Activated CD8-positive, alpha-beta memory T cell treated with anti-CD3 and anti-CD28 coated beads, Interleukin-2, amount 50 U/mL, for 1 hour (primary cell): ENCODE data around the gene MMP14.
"Not testable (repeated sequence)": the region's sequence is repeated elsewhere in the genome, so short reads cannot be mapped to it uniquely, and the experiment has no call there.

Source experiments
- DNase-seq: peaks from one replicate; pipeline ENCODE4 v3.0.0-alpha.2; 2020; ENCODE audit errors: extremely low read depth

The MMP14 gene

DNA sequence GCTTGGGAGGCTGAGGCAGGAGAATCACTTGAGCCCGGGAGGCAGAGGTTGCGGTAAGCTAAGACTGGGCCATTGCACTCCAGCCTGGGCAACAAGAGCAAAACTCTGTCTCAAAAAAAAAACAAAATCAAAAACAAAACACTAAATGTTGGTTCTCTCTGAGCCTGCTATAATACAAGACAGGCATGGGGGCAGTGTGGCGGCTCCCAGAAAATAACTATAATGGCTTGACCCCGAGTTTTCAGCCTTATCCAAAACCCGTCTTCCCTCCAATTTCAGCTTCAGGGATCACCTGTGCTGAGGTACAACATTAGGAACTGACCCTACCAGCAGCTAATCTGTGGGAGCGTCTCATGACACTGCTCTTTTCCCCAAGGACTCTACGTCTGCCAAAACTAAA is 22.0 kb upstream of the MMP14 start:
- no peak for DNase-seq

DNA sequence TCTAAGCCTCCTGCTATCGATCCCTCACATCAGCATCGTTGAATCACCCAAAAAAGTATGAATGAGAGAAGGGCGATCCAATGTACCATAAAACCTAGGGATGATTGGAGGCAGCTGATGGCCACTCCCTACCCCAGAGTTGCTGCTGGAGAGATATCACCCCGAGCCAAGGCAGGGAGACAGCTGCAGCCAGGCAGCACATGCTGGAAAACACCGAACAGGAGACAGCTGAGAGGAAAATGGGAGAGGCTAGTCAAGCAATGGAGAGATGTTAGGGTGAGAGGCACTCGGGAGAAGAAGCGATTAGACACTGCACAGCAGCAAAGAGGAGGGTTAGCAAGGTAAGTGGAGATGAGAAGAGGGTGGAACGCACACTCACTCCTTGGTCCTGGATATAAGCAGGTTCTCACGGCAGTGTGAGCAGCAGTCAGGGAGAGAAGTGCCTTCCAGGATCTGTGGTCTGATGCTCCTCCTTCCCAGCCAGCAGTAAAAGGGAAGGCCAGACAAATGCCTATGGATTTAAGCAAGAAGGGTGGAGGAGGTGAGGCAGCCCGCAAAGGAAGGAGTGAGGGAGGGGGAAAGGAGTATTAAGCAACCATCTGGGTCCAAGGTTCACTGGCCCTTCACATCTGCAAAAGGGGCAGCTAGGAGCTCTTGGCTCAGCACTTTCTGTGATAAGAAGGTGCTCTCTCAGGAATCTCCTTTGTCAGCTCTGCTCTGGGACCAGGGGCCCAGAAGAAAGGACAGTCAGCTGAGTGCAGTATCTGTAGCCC is 21.3 kb upstream of the MMP14 start, which contains the start of gene SLC7A7:
Gene SLC7A7, minus strand, starts transcription at position 495 of the 773 bp plus-strand sequence. CDS start 2,037 bp downstream, outside the sequence.
- DNase-seq: no peak

DNA sequence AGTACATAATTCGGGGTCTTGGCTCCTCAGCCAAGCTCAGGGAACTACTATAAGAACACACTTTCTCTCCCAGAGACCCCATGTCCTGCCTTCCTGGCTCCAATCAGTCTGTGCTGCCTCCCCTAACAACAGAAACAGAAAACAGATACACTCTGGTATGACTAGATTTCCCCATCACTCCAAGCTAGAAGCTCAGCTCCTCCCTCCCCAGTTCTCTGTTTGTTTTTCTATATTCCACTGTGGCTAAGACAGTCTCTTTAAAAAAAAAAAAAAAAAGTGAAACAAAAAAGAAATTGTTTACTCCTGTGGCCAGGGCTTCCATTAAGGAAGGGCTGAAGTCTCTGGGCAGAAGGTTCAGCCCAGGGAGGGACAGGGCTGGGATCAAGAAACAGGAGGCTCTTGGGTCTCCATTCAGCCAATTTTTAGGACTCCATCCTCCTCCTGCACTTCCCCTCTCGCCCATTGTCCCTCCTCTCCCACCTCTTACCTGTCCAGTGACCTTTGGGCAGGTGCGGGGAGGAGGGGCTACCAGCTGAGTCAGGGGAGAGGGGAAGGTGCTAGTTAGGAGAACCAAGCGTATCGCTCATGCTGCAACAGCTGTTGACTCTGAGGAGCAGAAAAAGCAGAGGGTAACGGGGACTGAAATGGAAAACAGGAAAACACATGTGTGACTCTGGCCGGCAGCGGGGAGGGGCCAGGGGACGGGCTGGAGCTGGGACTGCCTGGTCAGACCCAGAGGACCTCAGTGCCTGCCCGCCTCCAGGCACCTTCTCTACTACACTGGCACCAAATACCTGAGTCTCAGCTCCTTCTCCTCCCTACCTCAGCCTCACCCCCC is 17.0 kb upstream of the MMP14 start:
- DNase-seq: no peak

GRCh38 chr14:22820731-22821130 is 15.7 kb upstream of the MMP14 start:
- DNase-seq: no peak

GRCh38 chr14:22821193-22822015 is 15.0 kb upstream of the MMP14 start:
- no peak for DNase-seq

DNA sequence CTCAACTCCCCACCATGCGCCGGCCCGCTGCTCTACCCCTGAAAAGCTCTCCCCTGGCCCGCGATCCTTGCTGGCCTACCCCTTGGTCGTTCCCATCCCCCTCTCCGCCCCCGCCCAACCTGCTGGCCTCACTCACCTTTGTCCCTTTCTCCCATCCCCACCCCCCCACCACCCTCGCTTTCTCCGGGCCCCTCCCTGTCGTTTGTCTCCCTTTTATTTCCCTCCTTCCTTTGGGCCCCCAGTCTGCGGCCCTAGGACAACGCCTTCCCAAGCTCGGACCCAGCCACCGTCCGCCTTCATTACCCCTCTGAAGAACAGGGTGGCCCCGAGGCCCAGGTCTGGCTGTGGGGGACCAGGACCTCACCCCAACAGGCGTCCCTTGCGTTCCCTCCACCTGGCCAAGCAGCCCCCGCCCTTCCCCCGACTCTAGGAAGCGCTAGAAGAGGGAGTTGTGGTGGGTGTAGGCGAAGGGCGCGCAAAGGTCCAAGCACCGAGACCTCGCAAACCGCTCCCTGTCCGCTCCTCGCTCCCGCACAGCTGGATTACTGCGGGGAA is 14.3 kb upstream of the MMP14 start:
- no peak for DNase-seq

DNA sequence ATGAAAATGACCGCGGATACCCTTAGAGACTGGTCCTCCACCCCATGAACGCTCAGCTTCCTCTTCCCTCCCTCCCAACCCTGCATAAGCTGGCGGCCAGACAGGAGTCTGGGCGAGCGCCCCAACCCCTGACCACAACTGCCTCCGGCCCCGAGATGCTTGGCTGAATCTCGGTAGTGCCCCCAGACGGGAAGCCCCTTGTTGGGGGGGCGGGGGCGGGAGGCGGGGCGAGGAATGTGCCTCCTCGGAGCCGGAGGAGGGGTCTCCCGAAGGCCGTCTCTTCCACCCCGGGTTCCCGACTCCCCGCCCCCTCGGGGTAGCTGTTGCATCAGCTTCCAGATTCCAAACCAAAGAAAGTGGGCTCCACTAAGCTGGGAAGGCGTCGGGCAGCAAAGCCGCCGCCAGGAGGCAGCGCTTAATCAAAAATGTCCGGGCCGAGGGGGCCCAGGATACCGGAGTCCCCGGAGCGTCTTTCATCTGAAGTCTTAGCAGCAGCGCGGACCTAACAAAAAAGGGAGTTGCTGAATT is 13.8 kb upstream of the MMP14 start:
- DNase-seq: peak; percentile 37

DNA sequence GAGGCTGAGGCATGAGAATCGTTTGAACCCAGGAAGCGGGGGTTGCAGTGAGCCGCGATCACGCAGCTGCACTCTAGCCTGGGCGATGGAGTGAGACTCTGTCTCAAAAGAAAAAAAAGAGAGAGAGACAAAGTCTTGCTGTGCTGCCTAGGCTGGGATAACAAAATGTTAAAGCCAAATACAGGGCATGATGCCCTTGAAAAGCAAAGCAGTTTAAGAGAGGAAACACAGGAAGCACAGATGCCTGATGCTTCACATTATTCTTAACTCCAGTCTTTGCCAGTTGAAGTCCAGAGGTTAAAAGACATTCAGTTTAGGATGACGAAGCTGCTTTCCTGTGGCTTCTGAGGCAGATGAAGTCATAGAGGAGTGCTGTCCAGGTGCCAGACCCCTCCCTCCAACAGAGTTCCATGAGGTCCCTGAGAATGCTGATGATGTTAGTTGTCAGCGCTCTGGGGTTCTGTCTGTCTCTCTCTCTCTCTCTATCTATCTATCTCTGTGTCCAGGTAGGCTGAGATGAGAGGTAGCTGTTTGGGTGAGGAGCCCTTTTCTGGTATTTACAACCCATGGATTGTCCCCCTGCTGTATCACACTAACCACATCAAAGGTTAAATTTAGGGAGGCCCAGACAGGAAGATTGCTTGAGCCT is 11.6 kb upstream of the MMP14 start:
- no peak for DNase-seq

- not testable (repeated sequence) for DNase-seq
Observed at GRCh38 chr14:22829076-22829660, 7.2 kb upstream of the MMP14 start.

DNA sequence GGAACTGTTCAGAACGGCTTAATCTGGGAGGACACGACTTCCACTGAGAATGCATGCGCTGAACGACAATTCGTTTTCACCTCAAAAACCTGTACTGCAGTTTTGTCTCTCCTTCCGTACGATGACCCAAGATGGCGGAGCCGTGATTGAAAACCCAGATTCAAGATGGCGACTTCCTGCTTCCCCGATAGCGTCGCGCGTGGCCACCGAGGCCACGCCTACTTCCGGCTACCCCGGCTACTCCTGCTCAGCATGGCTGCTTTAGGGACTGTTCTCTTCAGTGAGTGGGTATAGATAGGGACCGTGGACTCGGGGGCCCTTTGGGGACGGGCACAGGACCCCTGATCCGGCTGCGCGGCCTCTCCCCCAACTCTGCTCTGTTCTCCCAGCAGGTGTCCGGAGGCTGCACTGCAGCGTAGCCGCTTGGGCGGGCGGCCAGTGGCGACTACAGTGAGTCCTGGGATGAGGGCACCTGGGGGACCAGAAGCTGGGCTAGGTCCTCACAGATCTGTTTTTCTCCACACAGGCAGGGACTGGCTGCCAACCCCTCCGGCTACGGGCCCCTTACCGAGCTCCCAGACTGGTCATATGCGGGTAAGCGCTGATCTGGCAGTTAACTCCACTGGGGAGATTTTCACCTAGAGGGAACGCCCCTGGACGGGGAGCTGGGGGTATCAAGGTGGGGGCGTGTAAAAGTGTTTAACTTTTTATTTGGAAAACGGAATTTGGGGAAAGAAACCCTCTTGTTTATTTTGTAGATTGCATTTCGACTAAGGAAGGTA is 6.5 kb upstream of the MMP14 start, which contains the start of gene MRPL52:
Gene MRPL52, plus strand, starts transcription at position 227 of the 782 bp plus-strand sequence. Its CDS starts 26 bp downstream, at position 253.
- DNase-seq: peak; percentile 76

DNA sequence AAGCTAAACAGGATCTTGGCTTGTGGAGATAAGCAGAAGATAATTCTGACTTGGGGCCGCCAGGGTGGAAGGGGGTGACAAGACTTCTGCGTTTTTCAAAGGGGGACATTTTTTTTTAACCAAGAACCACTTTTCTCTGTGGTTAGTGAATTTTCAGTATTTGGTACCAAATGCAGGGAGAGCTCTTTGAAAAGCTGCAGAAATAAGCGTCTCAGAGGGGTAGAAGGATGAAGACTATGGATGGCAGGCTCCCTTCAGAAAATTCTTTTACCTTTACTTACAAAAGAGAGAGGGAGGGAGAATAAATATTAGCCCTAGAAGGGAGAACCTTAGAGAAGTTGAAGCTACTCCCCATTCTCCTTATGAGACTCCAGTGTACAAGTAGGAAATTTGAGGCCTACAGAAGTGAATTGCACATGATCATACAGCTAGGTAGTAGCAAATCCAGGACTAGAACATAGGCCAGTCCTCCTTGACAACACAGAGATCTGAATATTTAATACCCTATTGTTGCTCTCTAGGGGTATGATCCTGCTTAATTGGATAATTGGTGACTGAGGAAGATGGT is 5.9 kb upstream of the MMP14 start:
- no peak for DNase-seq

GRCh38 chr14:22835505-22835904 is 880 bp upstream of the MMP14 start:
- no peak for DNase-seq

- DNase-seq: no peak
Observed at GRCh38 chr14:22837114-22837749, 847 bp downstream of the MMP14 start.

DNA sequence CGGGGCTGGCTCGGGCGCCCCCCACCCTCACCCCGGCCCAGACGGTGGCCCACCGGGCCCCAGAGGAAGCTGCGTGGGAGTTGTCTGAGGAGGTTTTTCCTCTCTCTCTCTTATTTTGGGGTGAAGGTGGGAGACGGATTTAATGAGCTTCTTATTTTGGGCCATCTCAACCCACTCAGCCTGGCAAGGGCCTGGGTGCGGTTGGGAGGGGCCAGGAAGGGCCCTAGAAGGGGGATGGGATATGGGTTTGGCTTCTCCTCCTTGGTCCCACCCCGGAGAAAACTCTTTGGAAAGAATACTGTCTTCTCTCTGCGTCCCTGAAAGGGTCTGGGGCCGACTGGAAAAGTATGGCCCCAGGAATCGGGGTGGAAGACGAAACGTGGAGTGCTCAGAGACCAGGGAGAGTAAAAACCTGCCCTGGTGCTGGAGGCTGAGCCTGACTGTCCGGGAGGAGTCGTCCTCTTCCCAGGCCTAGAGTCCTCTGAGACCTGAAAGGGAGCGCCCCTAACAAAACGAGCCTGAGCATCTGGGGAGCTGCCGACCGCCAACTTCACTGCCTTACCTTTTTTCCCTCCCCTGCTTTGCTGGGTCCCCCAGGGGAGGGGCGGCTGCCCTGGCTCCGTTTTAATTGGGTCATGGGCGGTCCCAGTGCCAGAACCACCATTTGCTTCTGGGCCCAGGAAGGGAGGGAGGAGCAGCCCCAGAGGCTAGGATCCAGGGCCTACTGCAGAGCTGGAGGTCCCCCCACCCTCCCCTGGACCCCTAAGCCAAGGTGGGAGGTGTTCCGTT is 1.6 kb downstream of the MMP14 start:
- DNase-seq: no peak

- no peak for DNase-seq
Observed at GRCh38 chr14:22838631-22839041, 2.3 kb downstream of the MMP14 start.

DNA sequence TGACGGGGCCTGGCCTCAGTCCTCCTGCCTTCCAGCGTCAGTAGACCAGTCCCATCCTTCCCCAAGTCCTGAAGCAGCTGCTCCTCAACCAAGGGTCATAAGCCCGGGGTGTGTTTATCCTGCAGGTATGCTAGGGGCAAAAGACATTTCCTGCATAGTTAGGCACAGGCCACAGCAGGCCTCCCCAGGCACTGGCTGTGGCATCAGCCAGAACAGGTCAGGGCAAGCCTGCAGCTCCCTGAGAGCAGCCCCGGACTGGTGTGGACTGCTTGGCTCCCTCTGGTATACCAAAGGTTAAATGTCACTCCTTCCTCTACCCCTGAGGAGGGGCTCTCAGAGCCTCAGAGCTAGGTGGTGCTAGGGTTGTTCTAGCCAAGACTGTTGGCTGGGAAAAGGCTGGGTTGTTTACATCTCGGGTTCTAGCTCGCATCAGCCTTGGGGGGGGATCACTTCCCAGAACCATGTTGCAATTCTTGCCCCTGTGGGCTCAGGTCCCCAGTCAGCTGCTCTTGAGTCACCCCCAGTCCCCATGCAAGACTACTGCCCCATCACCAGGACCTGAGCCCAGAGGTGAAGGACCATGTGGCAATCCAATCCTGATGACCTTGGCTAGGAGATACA is 2.9 kb downstream of the MMP14 start:
- no peak for DNase-seq

- DNase-seq: no peak
Observed at GRCh38 chr14:22841311-22841710, 4.9 kb downstream of the MMP14 start.
